ENCODE results near the gene GRIN2A.

Gene GRIN2A

DNA sequence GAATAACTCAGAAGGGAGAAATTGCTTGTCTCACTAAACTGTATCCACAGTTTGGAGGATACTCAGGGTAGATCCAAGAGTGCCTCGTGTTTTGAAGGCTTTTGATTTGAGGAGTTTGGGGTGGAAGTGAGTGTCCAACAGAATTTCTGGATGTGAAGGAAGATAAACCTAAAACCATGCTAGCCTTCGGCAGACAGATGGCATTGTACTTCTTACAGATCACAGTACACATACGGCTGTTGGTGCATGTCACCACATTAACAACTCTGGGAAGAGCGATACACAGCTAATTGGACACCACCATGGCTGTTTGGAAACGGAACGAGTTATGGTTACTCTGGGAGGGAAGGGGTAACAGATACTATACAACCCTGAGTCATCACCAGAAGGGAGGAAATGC is 420.4 kb downstream of the GRIN2A start:
- no peak for DNase-seq (ENCODE audit: insufficient read length)

DNA sequence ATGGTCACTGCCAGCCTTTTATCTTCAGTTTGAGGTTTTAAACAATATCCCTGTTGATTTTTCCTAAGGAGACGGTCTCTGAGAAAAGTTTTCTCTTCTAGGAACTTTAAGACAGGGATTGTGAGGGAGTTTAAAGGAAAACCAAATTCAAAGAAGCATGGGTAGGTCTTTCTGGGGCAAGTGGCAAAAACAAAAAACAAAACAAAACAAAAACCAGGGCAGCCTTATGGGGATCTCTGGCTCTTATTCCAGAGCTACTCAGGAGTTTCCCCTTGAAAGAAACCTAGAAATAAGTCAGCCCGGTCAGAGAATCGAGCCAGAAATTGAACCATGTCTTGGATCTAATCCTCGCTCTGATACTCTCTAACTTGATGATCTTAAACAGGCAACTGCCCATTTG is 424.5 kb downstream of the GRIN2A start:
- DNase-seq (ENCODE audit: insufficient read length) (no peak), FAIRE-seq (no peak)
- TF ChIP-seq TAF1 (IDR thresholded peaks at IDR 0.05; ENCODE audit: borderline replicate concordance, low read depth, low read length) (no peak), POLR2A (IDR thresholded peaks at IDR 0.05; ENCODE audit: low read depth, low read length) (no peak), POLR2AphosphoS5 (IDR thresholded peaks at IDR 0.05; ENCODE audit: low read depth, low read length) (no peak)

More for the DNA sequence above, 420.4 kb downstream of the GRIN2A start:
- TF ChIP-seq TAF1 (IDR thresholded peaks at IDR 0.05; ENCODE audit: borderline replicate concordance, low read depth, low read length), result no peak
- no peak for TF ChIP-seq POLR2A (IDR thresholded peaks at IDR 0.05; ENCODE audit: low read depth, low read length)
- no peak for TF ChIP-seq POLR2AphosphoS5 (IDR thresholded peaks at IDR 0.05; ENCODE audit: low read depth, low read length)
- no peak for FAIRE-seq

DNA sequence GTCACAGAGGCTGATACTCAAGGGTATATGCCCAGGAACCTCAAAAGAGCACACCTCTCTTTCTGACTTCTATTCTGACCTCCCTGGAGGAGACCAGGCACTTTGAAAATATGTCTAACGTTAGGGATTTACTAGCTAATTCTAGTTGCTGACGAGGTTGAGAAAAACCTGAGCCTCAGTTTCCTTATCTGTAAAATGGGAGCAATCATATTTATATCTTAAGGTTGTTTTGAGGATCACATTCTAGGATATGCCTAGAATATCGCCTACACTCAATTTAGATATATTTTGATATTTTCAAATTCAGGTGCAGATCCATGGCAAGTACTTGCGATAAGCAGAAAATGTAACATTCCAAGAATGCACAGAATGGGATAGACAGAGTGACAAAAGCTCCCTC is 425.8 kb downstream of the GRIN2A start:
- no peak for TF ChIP-seq TAF1 (IDR thresholded peaks at IDR 0.05; ENCODE audit: borderline replicate concordance, low read depth, low read length)
- TF ChIP-seq POLR2AphosphoS5 (IDR thresholded peaks at IDR 0.05; ENCODE audit: low read depth, low read length), result no peak
- no peak for TF ChIP-seq POLR2A (IDR thresholded peaks at IDR 0.05; ENCODE audit: low read depth, low read length)
- no peak for DNase-seq (ENCODE audit: insufficient read length)
- FAIRE-seq, result no peak

DNA sequence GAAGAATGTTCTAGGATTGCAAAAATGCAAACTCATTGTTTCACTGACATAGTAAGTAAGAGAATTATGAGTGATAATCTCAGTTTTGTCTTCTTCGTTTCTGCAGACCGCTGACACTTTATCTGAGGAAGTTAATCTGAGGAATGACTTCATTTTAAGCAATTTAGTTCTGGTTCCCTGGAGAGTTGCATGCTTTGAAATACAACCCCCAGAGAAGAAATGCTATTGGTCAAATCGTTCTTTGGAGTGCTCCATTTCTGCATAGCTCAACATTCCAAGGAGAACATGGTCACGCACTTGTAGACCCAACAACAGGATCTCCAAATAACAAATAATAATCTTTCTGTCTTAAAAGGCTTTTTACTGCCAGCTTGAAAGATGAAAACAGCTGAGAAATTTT is 427.1 kb downstream of the GRIN2A start:
- DNase-seq (ENCODE audit: insufficient read length) (no peak), FAIRE-seq (no peak)
- TF ChIP-seq POLR2A (IDR thresholded peaks at IDR 0.05; ENCODE audit: low read depth, low read length) (no peak), TAF1 (IDR thresholded peaks at IDR 0.05; ENCODE audit: borderline replicate concordance, low read depth, low read length) (no peak), POLR2AphosphoS5 (IDR thresholded peaks at IDR 0.05; ENCODE audit: low read depth, low read length) (no peak)

DNA sequence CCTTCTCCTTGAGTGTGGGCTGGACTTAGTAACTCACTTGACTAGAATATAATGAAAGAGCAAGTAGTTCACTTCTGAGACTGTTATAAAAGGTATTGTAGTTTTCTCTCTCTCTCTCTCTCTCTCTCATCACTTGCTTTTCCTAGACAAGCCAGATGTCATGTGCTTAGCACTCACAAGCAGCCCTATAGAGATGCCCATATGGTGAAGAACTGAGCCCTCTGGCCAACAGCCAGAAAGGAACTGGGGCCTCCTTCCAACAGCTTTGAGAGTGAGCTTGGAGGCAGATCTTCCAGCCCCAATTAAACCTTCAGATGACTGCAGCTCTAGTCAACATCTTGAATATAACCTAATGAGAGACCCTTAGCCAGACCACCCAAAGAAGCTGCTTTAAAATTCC is 440.5 kb downstream of the GRIN2A start:
- FAIRE-seq, result no peak
- TF ChIP-seq POLR2AphosphoS5 (IDR thresholded peaks at IDR 0.05; ENCODE audit: low read depth, low read length) (no peak), POLR2A (IDR thresholded peaks at IDR 0.05; ENCODE audit: low read depth, low read length) (no peak), TAF1 (IDR thresholded peaks at IDR 0.05; ENCODE audit: borderline replicate concordance, low read depth, low read length) (no peak)
- no peak for DNase-seq (ENCODE audit: insufficient read length)

DNA sequence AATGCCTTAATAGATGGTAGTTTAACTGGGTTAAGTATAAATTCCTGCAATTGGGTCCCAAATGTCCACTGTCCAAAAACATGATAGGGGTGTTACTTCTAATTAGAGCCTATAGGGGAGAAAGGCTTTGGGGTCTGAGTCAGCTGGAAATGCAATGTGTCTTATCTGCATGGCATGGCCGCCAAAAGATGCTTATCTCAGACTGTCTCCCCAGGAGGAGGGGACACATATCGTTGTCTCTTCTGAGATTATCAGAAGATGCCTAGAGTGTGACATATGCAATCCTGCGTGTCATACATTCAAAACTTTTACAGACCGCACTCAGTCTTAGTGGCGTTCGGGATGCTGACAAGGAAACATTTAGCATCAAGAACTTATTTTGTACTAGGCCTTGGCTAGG is 442.9 kb downstream of the GRIN2A start:
- DNase-seq (ENCODE audit: insufficient read length) (no peak), FAIRE-seq (no peak)
- no peak for TF ChIP-seq TAF1 (IDR thresholded peaks at IDR 0.05; ENCODE audit: borderline replicate concordance, low read depth, low read length)
- TF ChIP-seq POLR2A (IDR thresholded peaks at IDR 0.05; ENCODE audit: low read depth, low read length), result no peak
- TF ChIP-seq POLR2AphosphoS5 (IDR thresholded peaks at IDR 0.05; ENCODE audit: low read depth, low read length), result no peak

DNA sequence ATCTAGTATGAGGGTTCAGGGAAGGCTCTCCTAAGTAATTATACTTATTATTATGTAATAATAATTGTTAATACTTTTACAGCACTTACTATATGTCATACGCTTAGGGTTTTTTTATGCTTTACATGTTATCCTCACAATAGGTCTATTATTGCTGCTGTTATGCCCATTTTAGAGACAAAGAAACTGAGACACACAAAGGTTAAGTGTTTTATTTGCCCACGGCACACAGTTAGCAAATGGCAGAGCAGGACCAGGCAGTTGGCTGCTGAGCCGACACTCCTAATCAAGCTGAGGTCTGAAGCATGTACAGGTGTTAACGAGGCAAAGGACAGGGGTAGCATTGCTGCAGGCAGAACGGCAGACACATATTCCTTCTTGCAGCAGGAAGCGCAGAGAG is 443.5 kb downstream of the GRIN2A start:
- no peak for FAIRE-seq
- no peak for DNase-seq (ENCODE audit: insufficient read length)
- no peak for TF ChIP-seq POLR2A (IDR thresholded peaks at IDR 0.05; ENCODE audit: low read depth, low read length)
- no peak for TF ChIP-seq POLR2AphosphoS5 (IDR thresholded peaks at IDR 0.05; ENCODE audit: low read depth, low read length)
- no peak for TF ChIP-seq TAF1 (IDR thresholded peaks at IDR 0.05; ENCODE audit: borderline replicate concordance, low read depth, low read length)

DNA sequence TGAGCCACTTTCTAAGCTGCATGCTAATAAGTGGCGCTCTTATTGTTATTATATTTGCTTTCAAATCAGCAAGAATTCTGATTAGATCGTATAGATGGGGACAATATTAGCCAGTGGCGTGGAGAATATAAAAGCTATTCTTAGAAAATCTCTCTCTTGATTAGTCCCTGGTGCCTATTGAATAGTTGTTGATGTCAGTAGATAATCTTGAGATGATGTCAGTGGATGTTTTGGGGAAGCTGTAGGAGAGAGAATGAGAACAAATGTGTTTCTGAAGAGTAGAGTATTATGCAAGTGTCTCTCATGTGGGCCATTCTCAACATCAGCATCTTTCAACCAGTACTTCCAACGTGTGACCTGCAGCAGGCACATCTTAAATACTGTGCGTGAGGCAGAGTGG is 445.7 kb downstream of the GRIN2A start:
- TF ChIP-seq POLR2A (IDR thresholded peaks at IDR 0.05; ENCODE audit: low read depth, low read length) (no peak), POLR2AphosphoS5 (IDR thresholded peaks at IDR 0.05; ENCODE audit: low read depth, low read length) (no peak), TAF1 (IDR thresholded peaks at IDR 0.05; ENCODE audit: borderline replicate concordance, low read depth, low read length) (no peak)
- FAIRE-seq (no peak), DNase-seq (ENCODE audit: insufficient read length) (no peak)

DNA sequence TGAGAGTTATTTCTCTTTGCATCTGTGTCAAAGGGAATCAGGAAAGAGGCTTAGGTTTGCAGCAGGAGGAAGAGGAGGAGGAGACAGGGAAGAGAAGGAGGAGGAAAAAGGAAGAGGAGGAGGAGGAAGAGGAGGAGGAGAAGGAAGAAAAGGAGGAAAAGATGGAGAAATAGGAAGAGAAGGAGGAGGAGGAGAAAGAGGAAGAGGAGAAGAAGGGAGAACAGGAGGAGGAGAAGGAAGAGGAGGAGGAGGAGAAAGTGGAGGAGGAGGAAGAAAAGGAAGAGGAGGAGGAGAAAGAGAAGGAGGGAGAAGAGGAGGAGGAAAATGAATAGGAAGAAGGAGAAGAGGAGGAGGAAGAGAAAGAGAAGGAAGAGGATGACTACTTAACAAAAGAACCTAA is 459.1 kb downstream of the GRIN2A start:
- DNase-seq (ENCODE audit: insufficient read length) (no peak), FAIRE-seq (no peak)
- TF ChIP-seq POLR2AphosphoS5 (IDR thresholded peaks at IDR 0.05; ENCODE audit: low read depth, low read length) (no peak), TAF1 (IDR thresholded peaks at IDR 0.05; ENCODE audit: borderline replicate concordance, low read depth, low read length) (no peak), POLR2A (IDR thresholded peaks at IDR 0.05; ENCODE audit: low read depth, low read length) (no peak)

DNA sequence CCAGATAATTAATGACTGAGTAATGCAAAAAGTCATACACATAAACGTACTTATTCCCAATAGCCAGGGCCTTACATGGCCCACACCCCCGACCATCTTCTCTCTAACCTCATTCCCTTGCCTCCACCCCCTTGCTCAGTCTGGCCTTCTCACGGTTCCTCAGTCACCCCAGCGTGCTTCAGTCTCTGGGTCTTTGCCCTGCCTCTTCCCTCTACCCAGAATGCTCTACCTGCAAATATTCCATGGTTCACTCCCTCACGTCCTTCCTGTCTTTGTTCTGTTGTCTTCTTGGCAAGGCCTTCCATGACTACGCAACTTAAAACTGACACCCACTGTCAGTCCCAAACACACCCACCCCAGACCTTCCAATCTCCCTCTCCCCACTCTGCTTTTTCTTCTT is 468.3 kb downstream of the GRIN2A start:
- no peak for DNase-seq (ENCODE audit: insufficient read length)
- no peak for FAIRE-seq
- TF ChIP-seq TAF1 (IDR thresholded peaks at IDR 0.05; ENCODE audit: borderline replicate concordance, low read depth, low read length), result no peak

DNA sequence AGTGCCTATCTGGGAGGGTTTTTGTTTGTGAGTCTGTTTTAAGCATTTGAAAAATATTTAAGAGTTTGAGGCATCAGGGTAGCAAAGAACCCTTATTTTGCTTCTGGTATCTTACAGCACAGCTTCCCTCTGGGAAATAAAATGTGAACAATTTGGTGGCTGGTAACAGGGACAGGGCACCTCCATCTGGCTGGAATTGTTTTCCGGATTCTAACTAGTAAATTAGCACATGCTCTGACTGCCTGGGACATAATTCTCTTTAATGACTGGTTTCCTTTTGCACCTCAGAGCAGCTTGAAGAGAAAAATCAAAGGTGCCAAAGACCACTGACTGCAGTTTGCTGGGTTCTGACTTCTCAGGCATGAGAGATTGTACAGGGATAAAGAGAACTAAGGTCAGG is 469.1 kb downstream of the GRIN2A start:
- no peak for DNase-seq (ENCODE audit: insufficient read length)
- FAIRE-seq, result no peak
- TF ChIP-seq POLR2AphosphoS5 (IDR thresholded peaks at IDR 0.05; ENCODE audit: low read depth, low read length) (no peak), TAF1 (IDR thresholded peaks at IDR 0.05; ENCODE audit: borderline replicate concordance, low read depth, low read length) (no peak), POLR2A (IDR thresholded peaks at IDR 0.05; ENCODE audit: low read depth, low read length) (no peak)

DNA sequence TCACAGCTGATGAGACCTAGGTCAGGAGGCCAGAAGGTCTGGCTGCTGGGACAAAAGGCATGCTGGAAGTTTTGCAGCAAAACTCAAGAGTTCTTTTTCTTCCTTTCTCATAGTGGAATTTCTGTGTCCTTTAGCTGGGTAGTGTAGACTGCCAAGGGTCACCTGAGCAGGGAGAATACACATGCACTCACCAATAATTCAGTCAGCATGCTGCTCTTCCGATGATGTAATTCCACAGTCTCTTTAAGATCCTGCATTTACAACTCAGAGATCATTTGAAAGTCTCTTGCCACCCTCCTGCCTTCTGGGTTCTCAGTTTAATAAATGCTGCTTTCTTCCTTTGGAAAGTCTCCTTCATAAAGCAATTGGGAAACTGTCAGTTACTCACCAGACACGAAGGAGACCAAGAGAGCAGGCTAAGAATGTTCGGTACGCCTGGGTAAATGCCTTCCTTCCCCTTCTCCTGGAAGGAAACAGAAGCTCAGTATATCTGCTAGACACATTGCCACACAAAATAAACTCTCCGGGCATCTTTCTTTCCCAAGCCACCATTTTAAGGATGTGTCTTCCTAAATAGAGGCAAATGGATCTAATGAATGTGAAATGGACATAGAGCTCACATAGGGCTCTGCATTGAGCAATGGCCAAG is 473.1 kb downstream of the GRIN2A start:
- FAIRE-seq (no peak), DNase-seq (ENCODE audit: insufficient read length) (no peak)
- TF ChIP-seq POLR2AphosphoS5 (IDR thresholded peaks at IDR 0.05; ENCODE audit: low read depth, low read length) (no peak), TAF1 (IDR thresholded peaks at IDR 0.05; ENCODE audit: borderline replicate concordance, low read depth, low read length) (no peak), POLR2A (IDR thresholded peaks at IDR 0.05; ENCODE audit: low read depth, low read length) (no peak)
